ENCODE results near the gene AOPEP. TPM values are rescaled to one million over a fixed set of nuclear protein-coding genes. Genes with fewer than 3 reads are reported as not detected.

AOPEP gene
- total RNA-seq, 1 experiment from 2014 or later: 14.4 TPM

DNA sequence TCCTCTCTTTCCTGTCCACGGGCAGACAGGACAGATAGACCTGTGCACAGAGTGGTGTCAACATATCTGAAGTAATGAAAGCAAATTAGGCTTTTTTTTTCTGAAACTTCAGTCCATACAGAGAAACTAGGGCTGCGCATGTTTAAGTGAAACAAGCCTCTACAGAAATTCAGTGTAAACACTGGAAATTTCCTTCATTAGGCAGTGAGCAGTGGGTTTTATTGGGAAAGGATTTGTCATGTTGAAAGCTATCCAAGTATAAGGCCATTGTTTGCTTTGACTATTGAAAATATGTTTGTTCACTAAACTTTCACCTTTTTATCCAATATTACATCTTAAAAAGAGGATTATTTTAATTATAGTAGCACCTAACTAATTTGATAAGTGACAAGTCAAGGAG is 161.2 kb downstream of the AOPEP start:
- DNase-seq (ENCODE audit: low spot score): no peak
- no peak overlapping the region for H3K4me3 Mint-ChIP-seq
- ATAC-seq: no peak
- H3K36me3 Mint-ChIP-seq: peaks cover 14% of the 10 kb centered on the region
- peaks cover 20% of the 10 kb centered on the region for H3K9me3 Mint-ChIP-seq
- CTCF ChIA-PET: no interaction called here
- POLR2A ChIA-PET: no interaction called here
- TF ChIP-seq, protein P1, sequence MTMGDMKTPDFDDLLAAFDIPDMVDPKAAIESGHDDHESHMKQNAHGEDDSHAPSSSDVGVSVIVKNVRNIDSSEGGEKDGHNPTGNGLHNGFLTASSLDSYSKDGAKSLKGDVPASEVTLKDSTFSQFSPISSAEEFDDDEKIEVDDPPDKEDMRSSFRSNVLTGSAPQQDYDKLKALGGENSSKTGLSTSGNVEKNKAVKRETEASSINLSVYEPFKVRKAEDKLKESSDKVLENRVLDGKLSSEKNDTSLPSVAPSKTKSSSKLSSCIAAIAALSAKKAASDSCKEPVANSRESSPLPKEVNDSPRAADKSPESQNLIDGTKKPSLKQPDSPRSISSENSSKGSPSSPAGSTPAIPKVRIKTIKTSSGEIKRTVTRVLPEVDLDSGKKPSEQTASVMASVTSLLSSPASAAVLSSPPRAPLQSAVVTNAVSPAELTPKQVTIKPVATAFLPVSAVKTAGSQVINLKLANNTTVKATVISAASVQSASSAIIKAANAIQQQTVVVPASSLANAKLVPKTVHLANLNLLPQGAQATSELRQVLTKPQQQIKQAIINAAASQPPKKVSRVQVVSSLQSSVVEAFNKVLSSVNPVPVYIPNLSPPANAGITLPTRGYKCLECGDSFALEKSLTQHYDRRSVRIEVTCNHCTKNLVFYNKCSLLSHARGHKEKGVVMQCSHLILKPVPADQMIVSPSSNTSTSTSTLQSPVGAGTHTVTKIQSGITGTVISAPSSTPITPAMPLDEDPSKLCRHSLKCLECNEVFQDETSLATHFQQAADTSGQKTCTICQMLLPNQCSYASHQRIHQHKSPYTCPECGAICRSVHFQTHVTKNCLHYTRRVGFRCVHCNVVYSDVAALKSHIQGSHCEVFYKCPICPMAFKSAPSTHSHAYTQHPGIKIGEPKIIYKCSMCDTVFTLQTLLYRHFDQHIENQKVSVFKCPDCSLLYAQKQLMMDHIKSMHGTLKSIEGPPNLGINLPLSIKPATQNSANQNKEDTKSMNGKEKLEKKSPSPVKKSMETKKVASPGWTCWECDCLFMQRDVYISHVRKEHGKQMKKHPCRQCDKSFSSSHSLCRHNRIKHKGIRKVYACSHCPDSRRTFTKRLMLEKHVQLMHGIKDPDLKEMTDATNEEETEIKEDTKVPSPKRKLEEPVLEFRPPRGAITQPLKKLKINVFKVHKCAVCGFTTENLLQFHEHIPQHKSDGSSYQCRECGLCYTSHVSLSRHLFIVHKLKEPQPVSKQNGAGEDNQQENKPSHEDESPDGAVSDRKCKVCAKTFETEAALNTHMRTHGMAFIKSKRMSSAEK (CRISPR knock-in tag; IDR thresholded peaks at IDR 0.05; ENCODE audit: borderline replicate concordance): no peak
- TF ChIP-seq JUN (CRISPR knock-in tag; IDR thresholded peaks at IDR 0.05) (no peak), RORB (CRISPR knock-in tag; IDR thresholded peaks at IDR 0.05) (no peak), NFATC4 (CRISPR knock-in tag; IDR thresholded peaks at IDR 0.05) (no peak), TEAD4 (CRISPR knock-in tag; IDR thresholded peaks at IDR 0.05) (no peak), SOX15 (CRISPR knock-in tag; IDR thresholded peaks at IDR 0.05) (no peak), FOXP1 (CRISPR knock-in tag; IDR thresholded peaks at IDR 0.05; ENCODE audit: borderline replicate concordance) (no peak), FOXJ3 (CRISPR knock-in tag; IDR thresholded peaks at IDR 0.05; ENCODE audit: borderline replicate concordance) (no peak), CREM (CRISPR knock-in tag; IDR thresholded peaks at IDR 0.05) (no peak), EMX1 (CRISPR knock-in tag; IDR thresholded peaks at IDR 0.05) (no peak), ZNF423 (CRISPR knock-in tag; IDR thresholded peaks at IDR 0.05) (no peak), HMGXB4 (CRISPR knock-in tag; IDR thresholded peaks at IDR 0.05) (no peak), ZNF425 (CRISPR knock-in tag; conservative IDR thresholded peaks at IDR 0.05) (no peak), NR3C1 (CRISPR knock-in tag; conservative IDR thresholded peaks at IDR 0.05; ENCODE audit: low read depth) (no peak), GABPB1 (CRISPR knock-in tag; IDR thresholded peaks at IDR 0.05) (no peak)
- TF ChIP-seq, protein P2, sequence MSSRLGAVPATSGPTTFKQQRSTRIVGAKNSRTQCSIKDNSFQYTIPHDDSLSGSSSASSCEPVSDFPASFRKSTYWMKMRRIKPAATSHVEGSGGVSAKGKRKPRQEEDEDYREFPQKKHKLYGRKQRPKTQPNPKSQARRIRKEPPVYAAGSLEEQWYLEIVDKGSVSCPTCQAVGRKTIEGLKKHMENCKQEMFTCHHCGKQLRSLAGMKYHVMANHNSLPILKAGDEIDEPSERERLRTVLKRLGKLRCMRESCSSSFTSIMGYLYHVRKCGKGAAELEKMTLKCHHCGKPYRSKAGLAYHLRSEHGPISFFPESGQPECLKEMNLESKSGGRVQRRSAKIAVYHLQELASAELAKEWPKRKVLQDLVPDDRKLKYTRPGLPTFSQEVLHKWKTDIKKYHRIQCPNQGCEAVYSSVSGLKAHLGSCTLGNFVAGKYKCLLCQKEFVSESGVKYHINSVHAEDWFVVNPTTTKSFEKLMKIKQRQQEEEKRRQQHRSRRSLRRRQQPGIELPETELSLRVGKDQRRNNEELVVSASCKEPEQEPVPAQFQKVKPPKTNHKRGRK (CRISPR knock-in tag; IDR thresholded peaks at IDR 0.05; ENCODE audit: borderline replicate concordance): no peak
- H3K27ac Mint-ChIP-seq: no peak overlapping the region
- H3K4me1 Mint-ChIP-seq: peaks cover 3% of the 10 kb centered on the region; the same call in 1 of the 2 replicates
- H3K27me3 Mint-ChIP-seq (ENCODE audit: low read depth): no peaks in the 10 kb centered on the region

DNA sequence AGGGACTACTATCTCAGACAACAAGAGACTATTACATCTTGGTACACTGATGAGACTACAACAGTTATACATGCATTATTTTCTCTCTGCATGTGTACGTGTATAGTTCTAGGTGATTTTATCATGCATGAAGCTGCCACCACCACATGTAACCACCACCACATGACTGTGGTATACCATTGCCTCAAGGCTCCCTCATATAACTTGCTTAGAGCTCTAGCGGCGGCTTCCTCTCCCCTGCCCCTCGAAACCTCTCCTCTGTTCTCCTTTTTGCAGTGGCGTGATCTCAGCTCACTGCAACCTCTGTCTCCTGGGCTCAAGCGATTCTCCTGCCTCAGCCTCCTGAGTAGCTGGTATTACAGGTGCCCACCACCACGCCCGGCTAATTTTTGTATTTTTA is 162.3 kb downstream of the AOPEP start:
- TF ChIP-seq PRRX2 (CRISPR knock-in tag; IDR thresholded peaks at IDR 0.05) (no peak), FOXK1 (CRISPR knock-in tag; IDR thresholded peaks at IDR 0.05) (no peak), NR3C1 (CRISPR knock-in tag; conservative IDR thresholded peaks at IDR 0.05; ENCODE audit: low read depth) (no peak), PRDM15 (CRISPR knock-in tag; IDR thresholded peaks at IDR 0.05) (no peak), EMX1 (CRISPR knock-in tag; IDR thresholded peaks at IDR 0.05) (no peak)
- Mint-ChIP-seq H3K9me3 (peaks cover 20% of the 10 kb centered on the region), H3K27me3 (ENCODE audit: low read depth) (no peaks in the 10 kb centered on the region), H3K36me3 (peaks cover 14% of the 10 kb centered on the region), H3K27ac (no peak overlapping the region), H3K4me3 (no peak overlapping the region), H3K4me1 (peaks cover 3% of the 10 kb centered on the region; the same call in 1 of the 2 replicates)
- ChIA-PET CTCF (no interaction called here), POLR2A (no interaction called here)
- no peak for DNase-seq (ENCODE audit: low spot score)
- no peak for ATAC-seq

All from WTC11 (cell line).